HG02970 (cell line): ENCODE measurements around the gene GATD1.

Source experiments
- ATAC-seq: cut with Tn5 transposase; IDR thresholded peaks from one replicate; pipeline ENCODE4 v1.9.1; 2021; ENCODE audit warnings: mild to moderate bottlenecking, moderate library complexity, moderate number of reproducible peaks; ENCODE audit not compliant: unreplicated experiment, low FRiP score

GATD1 gene

GRCh38 chr11:813072-813455 is 35.8 kb upstream of the GATD1 start:
- ATAC-seq, result no peak

- ATAC-seq, result no peak
Measured at GRCh38 chr11:812390-812789, 35.1 kb upstream of the GATD1 start.

GRCh38 chr11:811446-812245 is 34.4 kb upstream of the GATD1 start:
- no peak for ATAC-seq

GRCh38 chr11:810040-810567 is 32.8 kb upstream of the GATD1 start:
- no peak for ATAC-seq

- peak; percentile 69 for ATAC-seq
Measured at GRCh38 chr11:809287-810039, 32.2 kb upstream of the GATD1 start, which contains the start of gene RPLP2. Gene RPLP2 (plus strand): TSS chr11:809967. CDS start chr11:810235, 268 bp downstream.

GRCh38 chr11:808427-809286 is 31.4 kb upstream of the GATD1 start:
- ATAC-seq, result no peak

GRCh38 chr11:804599-804964 is 27.3 kb upstream of the GATD1 start:
- no peak for ATAC-seq

- ATAC-seq, result no peak
Measured at GRCh38 chr11:803770-804598, 26.7 kb upstream of the GATD1 start.

GRCh38 chr11:803467-803742 is 26.1 kb upstream of the GATD1 start:
- ATAC-seq, result no peak

- ATAC-seq, result no peak
Measured at GRCh38 chr11:802693-803466, 25.6 kb upstream of the GATD1 start.

- ATAC-seq, result no peak
Measured at GRCh38 chr11:802018-802617, 24.8 kb upstream of the GATD1 start.

- no peak for ATAC-seq
Measured at GRCh38 chr11:801097-801780, 24.0 kb upstream of the GATD1 start.

- no peak for ATAC-seq
Measured at GRCh38 chr11:800473-800872, 23.2 kb upstream of the GATD1 start.

- no peak for ATAC-seq
Measured at GRCh38 chr11:799641-800316, 22.5 kb upstream of the GATD1 start.

GRCh38 chr11:798093-798713 is 20.9 kb upstream of the GATD1 start, which contains the start of gene SLC25A22:
Gene SLC25A22 (minus strand): TSS chr11:798281. CDS start chr11:795006, 3,275 bp downstream.
- peak; percentile 52 for ATAC-seq

GRCh38 chr11:797296-798092 is 20.2 kb upstream of the GATD1 start:
- peak; percentile 37 for ATAC-seq
